Activated CD8-positive, alpha-beta memory T cell treated with anti-CD3 and anti-CD28 coated beads for 48 hours (primary cell): ENCODE data around the gene SMC1B.
"Not testable (repeated sequence)": the region's sequence is repeated elsewhere in the genome, so short reads cannot be mapped to it uniquely, and the experiment has no call there.

ENCODE experiments used
- DNase-seq, 3 experiments: peaks; one replicate each; pipeline ENCODE4 v3.0.0-alpha.2; 2020; ENCODE audit warnings: low read depth in 2 of 3, low spot score in 2 of 3

Gene SMC1B

DNA sequence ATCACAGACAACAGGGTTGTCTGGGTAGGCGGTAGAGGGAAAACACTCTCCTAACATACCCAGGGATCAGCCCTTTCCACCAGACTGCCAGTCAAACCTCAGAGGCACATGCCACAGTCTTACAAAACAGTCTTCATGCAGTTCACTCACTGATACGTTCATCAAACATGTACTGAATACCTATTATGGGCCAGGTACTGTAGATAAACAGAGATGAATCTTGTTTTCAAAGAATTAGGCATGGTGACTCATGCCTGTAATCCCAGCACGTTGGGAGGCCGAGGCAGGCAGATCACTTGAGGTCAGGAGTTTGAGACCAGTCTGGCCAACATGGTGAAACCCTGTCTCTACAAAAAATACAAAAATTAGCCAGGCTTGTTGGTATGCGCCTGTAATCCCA lies 60.6 kb downstream of the SMC1B start:
- DNase-seq: not testable (repeated sequence)

DNA sequence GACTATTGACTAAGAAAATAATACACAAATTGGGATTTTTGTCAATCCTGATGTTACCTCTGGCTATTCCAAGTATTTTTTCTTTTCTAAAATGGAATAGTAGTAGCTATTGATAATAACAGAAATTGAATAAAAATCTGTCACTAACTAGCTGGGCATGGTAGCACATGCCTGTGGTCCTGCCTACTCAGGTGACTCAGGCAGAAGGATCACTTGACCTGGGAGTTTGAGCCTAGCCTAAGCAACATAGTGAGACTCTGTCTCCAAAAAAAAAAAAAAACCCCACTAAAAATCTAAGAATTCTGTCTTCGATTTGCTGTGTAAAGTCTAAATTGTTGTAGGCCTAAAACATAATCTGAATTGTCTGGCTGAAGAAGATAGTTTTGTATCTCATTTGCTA lies 61.4 kb downstream of the SMC1B start:
- DNase-seq: no peak

DNA sequence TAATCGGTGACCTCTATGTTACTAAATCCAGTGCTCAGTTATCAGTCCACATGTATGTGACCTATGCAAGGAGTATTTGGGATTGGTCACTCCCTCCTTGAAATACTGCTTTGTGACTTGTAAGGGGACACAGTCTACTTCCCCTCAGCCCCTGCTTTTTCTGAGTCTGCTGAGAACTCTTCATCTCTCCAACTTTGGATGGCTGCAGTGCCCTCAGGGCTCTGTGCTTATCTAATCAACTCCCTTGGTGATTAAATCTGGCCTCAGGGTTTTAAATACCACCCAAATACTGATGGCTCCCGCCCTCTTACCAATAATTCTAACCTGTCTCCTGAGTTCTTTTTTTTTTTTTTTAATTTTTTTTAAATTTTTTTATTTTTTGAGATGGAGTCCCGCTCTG lies 63.5 kb downstream of the SMC1B start:
- no peak for DNase-seq

DNA sequence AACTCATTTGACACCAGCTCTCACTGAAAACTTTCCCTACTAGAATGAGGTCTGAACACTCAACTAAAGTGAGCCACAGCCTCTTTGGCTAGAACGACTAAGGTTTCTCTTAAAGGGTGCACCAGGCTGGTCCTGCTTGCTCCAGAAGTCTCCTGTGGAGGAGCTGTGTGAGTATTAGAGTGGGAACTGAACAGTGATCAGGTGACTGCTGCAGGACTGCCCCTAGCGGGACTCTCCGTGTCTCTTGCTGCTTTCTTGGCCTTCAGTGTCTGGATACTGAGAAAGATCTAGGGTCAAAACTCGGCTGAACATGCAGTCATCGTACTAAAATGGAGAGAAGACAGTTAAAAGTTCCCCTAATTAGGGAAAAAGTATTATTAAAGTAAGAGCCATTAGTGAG lies 69.1 kb downstream of the SMC1B start:
- DNase-seq: no peak

DNA sequence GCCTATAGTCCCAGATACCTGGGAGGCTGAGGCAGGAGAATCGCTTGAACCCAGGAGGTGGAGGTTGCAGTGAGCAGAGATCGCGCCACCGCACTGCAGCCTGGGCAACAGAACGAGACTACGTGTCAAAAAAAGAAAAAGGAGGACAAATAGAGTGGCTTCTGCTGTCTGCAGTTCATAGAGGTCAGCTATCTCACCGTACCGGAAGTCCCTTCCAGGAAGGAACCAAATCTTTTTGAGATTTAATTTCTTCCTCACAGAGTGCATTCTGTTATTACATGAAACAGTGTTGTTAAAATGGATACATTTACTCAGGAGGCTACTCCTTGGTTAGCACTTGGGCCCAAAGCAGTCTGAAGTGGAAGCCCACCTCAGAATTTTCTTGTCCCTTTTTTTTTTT lies 70.3 kb downstream of the SMC1B start:
- no peak for DNase-seq

DNA sequence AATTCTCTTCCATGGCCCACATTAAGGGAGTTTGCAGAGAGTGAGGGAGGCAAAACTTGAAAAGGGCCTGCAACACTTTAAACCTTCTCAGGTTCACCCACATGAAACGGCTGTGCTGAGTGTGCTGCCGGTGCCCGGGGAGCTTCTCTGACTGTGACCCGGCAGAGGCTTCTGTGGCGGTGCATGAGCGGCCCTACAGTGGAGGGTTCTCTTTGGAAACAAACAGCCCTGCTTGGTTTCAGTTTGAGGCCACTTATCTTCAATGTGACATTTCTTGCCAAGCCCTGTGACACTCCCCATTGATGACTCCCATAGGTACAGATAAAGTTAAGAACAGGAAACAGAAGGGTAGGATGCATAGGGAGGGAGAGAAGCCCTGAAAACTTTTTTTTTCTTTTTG lies 71.9 kb downstream of the SMC1B start:
- peak in 1 of 3 experiments; percentile 17 for DNase-seq

DNA sequence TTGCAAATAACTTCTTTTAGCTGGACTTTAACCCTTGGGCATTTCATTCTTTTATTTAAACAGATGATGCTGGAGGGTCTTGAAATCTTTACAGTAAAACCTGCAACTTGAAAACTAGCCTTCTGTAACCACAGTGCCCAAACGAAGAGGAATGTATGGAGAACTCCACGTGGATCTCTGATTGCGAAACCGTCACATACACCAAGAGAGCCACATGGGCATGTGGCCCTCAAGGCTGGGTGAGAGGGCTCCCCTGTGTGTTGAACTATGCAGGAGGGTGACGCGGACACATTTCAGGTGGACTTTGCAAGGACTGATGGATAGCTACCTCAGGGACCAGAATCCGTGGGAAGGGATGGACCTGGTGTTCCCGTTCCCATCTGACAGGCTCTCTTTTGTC lies 73.1 kb downstream of the SMC1B start:
- no peak for DNase-seq

DNA sequence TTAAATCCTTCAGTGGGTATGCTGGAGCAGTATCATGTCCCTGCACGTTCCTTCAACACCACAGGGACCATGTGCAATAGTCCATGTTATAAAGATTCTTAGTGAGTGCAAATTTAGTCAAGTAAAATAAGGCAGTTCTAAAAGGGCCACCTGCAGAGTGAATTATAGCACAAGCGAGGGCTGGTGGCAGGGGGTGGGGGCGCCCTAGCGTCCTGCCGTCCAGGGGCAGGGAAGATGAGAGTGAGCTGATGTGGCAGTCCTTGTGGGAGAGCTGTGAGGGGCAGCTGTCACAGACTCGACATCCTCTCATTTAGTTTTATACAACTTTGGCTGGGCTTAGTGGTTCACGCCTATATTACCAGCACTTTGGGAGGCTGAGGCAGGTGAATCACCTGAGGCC lies 74.6 kb downstream of the SMC1B start:
- DNase-seq: no peak

DNA sequence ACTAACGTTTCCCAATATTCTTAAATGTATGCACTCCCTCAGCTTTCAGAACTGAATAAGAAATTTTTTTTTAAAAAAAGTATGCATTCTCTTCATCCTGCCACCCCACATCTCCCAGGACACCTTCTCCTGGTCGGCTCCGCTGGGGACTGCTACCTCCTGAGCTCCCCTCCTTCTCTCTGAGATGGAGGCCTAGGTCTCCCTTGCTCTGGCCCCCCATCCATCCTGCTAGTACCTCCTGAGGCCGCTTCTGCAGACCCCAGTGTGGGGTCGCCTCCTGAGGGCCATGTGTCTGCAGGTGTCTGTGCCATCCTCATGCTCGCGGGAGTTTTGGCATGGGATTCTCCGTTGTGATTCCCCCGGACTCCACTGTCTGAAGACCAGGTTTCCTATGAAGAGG lies 75.9 kb downstream of the SMC1B start:
- DNase-seq: no peak

DNA sequence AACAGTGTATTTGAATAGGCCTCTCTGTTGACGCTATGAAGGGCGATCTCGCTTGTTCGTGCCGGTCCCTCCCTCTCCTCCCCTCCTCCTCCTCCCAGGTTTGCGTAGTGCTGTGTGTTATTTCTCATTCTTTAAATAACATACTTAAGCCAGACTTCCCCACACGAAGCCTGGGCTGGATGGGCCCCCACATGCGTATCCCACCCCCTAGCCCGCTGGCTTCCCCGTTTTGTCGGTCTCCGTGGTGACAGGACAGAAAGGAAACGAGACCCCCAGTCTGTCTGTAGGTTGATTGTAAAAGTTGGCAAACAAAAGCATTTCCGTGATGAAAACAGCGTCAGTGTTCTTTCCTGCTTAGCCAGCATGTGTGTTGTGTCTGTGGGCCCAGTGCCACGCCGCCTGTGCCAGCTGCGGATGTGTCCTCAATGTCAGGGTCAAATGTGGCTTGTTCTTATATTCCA lies 76.4 kb downstream of the SMC1B start:
- DNase-seq: no peak

DNA sequence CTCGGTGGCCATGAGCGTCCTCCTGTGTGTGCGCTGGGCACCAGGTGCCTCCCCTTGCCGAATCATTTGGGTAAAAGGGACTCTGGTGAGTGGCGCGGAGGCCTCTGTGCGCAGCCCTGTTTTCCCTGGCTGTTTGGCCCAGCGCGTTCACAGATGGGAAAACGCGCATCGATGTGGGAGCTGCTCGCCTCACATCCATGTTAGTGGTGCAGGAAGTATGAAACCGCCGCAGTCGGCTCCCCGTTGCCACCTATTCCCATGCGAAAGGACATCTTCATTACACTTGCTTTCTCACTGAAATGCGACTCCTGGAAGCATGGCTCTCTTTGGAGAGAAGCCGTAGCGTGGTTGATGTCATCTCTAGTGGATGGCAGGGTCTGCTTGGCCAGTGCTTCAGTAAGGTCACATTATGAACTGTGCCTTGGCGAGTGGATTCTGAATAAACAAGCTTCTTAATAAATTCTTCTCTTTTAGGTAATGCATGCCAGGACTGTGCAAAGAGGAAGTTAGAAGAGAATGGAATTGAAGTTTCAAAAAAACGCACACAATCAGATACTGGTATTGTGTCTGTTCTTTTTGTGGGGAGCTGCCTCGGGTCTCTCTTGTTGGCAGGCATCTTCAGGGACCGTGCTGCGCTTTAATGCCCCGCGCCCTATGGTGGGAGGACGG lies 77.4 kb downstream of the SMC1B start:
- no peak for DNase-seq

DNA sequence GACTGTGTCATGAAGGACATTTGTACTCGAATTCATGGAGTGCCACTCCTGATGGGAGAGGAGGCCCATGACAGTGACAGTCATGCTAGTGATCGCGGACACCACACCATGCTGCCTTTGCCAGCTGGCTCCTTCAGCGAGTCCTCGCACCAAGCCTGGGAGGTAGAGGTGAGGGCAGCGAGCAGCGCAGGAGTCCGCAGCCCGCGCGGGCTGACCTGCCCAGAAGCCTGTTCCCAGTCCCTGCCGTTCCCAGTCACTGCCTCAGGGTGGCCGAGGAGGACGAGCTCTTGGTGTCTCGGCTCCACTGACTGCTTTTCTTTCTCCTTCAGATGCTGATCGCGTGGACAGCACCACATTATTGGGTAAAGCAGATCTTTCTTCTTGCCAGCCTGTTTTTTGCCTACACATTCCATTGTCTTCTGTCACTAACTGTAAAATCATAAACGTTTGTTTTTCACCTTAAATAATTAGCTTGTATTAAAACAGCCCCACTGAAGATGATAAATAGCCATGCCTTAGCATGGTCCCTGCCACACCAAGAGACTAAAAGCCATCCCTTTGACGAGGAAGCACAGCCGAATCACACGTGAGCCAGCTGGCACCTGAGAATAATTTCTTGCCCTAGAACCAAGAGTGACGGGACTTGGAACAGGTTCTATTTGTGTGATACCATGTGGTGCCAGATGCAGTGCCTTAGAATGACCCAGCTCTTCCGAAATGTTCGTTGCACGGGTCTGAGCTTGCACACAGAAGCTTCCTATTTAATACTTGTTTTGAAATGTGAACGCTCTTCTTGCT lies 78.2 kb downstream of the SMC1B start:
- no peak for DNase-seq

DNA sequence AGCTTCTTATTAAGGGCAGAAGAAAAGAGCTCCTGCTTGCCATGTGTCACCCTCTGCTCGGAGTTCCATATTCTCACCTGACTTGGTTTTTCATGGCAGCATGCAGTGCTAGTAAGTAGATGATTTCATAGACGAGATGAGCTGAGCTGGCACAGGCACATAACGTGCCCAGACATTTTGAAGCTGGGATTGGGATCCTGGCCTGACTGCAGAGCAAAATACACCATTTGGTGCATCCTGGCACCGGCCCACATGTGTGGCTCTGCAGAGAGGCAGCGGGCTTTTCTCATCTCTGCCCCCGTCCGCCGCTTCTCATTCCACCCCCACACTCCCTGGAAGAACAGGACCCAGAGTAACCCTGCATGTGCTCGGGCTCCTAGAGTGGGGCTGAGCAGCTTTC lies 78.9 kb downstream of the SMC1B start:
- DNase-seq: no peak

DNA sequence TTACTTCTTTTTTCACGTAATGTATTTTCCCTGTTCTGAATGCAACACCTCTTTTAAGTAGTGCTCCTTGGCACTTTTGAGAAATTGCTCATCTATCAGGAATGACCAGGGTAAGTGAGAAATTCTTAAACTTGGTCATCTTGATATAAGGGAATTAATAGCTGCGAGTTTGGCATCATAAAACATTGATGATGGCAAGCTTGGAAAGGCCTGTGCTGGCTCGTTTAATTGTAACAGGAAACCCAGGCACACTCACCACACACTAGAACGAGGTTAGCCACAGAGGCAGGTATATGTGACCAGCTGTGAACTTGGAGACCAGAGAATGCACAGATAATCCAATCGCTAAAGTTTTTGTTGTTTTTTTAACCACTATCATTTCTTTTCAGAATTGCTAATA lies 79.3 kb downstream of the SMC1B start:
- no peak for DNase-seq

DNA sequence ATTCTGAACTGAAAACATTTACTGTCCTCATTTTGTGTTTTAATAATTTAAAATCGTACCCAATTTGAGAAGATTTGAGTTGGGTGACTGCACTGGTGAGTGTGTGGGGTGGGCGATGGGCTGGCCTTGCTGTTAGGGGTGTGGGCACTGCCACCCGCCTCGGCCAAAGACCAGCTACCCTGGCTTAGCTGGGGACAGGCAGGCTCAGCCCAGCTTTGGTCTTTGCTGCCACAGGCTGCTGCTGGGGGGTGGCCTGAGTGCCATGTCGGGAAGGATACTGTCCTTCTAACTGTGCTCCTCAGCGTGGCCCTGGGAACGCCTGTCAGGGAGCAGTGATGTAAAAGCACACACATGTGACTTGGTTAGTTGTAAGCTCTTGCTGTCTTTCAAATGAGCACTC lies 81.4 kb downstream of the SMC1B start:
- no peak for DNase-seq

DNA sequence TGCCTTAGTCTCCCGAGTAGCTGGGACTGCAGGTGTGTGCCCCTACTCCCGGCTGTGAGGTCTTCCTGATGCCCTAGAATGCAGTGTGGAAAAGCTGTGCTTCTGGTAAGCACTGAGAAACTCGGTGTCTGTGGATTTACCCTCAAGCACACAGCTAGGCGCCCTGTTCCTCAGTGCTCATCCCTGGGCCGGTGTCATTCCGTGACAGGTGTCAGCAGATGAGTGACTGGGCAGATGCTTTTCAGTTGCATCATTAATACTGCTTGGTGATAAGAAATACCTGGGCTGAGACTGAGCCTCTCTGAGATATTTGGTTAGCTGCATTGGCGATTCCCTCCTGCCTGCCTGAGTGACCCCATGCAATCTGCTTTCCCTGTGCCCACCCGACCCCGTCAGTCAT lies 81.9 kb downstream of the SMC1B start:
- no peak for DNase-seq

DNA sequence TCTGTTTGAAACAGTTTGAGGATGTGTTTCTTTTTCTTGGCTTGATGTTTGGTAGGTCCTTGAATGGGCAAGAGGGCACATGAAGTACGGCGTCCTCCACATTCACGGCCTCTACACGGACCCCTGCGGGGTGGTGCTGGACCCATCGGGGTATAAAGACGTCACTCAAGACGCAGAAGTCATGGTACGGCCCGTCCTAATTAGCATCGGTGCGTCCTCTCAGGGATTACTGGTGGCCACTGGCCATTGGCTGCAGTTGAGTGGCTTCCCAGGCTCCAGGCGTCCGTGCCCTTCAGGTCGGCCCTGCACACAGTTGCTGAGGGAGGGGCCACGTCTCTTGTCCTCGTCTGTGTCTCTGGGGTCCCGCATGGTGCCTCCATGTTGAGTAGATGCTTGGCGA lies 82.9 kb downstream of the SMC1B start:
- DNase-seq: no peak

DNA sequence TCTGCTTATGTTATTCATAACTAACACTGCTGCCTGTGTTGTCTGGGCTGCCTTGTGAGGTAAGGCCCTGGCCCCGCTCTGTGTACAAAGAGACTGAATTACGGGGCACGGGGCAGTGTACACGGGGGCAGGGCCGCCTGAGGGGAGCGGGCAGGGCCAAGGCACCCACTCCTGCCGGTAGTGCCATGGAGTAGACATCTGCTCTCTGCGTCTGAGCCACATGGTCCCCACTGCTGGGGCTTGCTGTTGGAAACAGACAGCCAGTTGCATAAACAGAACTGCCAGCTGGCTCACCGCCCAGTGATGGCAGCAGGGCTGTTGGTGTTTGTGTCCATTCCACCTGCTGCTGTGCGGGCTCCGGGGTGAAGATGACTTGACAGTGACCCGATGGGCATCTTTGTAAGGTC lies 83.9 kb downstream of the SMC1B start:
- no peak for DNase-seq

DNA sequence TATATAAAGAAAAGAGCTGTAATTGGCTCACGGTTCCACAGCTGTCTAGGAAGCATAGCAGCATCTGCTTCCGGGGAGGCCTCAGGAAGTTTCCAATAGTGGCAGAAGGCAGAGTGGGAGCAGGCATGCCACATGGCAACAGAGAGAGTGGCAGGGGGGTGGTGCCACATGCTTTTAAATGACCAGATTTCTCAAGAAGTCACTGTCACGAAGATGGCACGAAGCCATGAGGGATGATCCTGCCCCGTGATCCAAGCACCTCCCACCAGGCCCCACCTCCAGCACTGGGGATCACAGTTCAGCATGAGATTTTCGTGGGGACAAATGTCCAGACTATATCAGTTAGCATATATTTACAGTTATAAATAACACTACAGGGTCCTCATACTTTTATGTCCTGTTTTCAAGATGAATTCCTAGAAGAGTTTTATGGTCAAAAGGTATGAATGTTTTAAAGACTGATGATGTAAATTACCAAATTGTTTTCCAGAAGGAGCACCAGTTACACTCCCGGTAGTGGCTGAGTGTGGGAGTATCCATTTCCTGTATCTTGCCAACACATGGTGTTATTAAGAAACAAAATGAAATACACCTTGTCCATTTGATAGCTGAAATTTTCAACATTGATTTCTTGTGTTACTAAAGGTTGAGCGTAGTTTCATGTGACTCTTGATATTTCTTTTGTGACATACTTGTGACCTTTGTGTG lies 84.4 kb downstream of the SMC1B start:
- DNase-seq: no peak

DNA sequence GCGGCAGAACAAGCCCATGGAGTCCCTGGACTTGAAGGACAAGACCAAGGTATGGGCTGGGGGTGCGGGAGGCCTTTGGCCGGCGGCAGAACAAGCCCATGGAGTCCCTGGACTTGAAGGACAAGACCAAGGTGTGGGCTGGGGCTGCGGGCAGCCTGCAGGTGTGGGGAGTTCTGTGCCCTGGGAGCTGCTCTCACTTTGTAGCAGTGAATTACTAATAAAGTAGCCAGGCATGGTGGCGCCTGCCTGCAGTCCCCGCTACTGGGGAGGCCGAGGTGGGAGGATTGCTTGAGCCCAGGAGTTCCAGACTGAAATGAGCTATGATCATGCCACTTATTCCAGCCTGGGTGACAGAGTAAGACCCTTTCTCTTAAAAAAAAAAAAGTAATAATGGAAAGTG lies 85.1 kb downstream of the SMC1B start:
- not testable (repeated sequence) for DNase-seq

DNA sequence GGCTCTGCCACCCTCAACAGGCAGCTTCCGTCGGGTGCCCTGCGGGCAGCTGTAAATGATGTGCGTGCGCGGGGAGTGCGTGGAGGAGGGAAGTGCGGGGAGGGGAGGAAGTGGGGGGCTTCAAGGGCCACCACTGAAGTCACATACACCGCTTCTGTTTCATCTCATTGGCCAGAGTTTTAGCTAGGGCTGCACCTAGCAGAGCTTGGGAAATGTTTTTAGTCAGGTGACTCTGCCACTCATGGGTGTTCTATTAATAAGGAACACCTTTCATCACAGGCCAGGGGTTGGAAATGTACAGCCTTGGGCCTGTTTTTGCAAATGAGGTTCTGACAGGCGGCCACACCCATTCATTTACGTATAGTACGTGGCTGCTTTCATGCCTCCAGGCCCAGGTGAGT lies 89.1 kb downstream of the SMC1B start:
- no peak for DNase-seq

DNA sequence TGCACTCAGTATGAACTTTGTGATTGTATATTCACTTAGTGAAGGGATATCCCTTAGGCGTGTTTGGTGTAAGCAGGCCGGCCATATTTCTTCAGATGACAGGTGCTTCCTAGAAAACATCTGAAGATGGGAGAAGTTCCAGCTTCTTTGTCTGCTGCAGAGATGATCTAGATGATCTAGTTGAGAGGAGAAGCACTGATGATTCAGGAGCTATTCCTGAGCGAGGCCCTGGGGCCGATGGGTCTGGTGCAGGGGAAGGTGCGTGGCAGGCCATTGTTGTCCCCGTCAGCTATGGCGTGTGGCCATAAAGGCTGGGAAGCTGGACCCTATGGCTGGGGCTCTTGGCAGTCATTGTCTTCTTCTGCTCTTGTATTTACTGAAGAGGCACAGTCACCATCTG lies 89.7 kb downstream of the SMC1B start:
- DNase-seq: no peak
